Coronary artery (tissue), 2 donors: ENCODE measurements around the gene ERGIC3.

ENCODE experiments used
- DNase-seq: peaks from one replicate; pipeline ENCODE4 v3.0.0-alpha.2; 2017; ENCODE audit warnings: low spot score
- H3K27ac ChIP-seq, 2 donors: fragments of 200-600 bp; sonication (generic); one replicate each; pipeline ENCODE4 v1.5.1; 2016 to 2019
- H3K4me3 ChIP-seq: fragments of 200-600 bp; sonication (generic); 2 replicates; pipeline ENCODE4 v1.5.1; 2016; ENCODE audit warnings: mild to moderate bottlenecking, moderate library complexity
- TF ChIP-seq, protein P1 (sequence below): fragments of 200-600 bp; sonication (generic); IDR thresholded peaks from one replicate; pipeline ENCODE4 v1.5.1; 2019; ENCODE audit warnings: antibody characterized with exemption

The ERGIC3 gene

DNA sequence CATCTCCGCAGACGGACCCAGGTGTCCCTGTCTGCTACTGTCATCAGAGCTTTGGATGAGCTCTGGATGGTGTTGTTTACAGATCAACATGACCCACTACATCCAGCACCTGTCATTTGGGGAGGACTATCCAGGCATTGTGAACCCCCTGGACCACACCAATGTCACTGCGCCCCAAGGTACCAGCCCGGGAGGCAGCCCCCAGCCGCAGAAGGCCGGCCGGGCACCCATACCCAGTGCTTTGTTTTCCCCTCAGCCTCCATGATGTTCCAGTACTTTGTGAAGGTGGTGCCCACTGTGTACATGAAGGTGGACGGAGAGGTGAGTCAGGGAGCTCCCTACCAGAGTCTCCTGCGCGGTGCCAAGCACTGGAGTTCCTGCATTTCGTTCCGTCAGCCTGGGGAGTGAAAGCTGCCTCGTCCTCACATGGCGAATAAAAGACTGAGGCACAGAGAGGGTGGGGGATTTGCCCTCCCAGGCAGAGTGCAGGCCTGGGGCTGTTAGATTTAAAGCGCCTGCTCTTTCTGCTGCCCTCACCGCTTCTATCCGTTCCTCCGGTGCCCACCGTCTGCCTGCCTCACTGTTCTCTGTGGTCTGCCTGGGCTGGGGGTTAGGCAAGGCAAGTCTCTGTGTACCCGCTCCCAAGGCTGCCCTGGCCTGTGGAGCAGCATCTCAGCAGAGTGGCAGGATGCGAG lies 14.2 kb downstream of the ERGIC3 start:
- no peak overlapping the region for H3K27ac ChIP-seq
- TF ChIP-seq, protein P1, sequence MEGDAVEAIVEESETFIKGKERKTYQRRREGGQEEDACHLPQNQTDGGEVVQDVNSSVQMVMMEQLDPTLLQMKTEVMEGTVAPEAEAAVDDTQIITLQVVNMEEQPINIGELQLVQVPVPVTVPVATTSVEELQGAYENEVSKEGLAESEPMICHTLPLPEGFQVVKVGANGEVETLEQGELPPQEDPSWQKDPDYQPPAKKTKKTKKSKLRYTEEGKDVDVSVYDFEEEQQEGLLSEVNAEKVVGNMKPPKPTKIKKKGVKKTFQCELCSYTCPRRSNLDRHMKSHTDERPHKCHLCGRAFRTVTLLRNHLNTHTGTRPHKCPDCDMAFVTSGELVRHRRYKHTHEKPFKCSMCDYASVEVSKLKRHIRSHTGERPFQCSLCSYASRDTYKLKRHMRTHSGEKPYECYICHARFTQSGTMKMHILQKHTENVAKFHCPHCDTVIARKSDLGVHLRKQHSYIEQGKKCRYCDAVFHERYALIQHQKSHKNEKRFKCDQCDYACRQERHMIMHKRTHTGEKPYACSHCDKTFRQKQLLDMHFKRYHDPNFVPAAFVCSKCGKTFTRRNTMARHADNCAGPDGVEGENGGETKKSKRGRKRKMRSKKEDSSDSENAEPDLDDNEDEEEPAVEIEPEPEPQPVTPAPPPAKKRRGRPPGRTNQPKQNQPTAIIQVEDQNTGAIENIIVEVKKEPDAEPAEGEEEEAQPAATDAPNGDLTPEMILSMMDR: no peak
- no peak overlapping the region for H3K4me3 ChIP-seq
- DNase-seq: no peak

DNA sequence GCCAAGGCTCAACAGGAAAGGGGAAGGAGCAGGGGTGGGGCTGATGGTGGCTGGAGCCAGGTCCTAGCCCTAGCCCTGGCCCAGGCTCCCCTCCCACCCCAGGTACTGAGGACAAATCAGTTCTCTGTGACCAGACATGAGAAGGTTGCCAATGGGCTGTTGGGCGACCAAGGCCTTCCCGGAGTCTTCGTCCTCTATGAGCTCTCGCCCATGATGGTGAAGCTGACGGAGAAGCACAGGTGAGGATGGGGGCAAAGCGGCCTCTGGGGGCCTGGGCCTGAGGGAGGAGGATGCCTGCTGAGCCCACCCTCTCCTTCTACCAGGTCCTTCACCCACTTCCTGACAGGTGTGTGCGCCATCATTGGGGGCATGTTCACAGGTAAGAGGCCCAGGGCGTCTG lies 15.0 kb downstream of the ERGIC3 start:
- no peak overlapping the region for H3K4me3 ChIP-seq
- TF ChIP-seq, protein P1: no peak
- no peak overlapping the region for H3K27ac ChIP-seq
- DNase-seq: no peak

DNA sequence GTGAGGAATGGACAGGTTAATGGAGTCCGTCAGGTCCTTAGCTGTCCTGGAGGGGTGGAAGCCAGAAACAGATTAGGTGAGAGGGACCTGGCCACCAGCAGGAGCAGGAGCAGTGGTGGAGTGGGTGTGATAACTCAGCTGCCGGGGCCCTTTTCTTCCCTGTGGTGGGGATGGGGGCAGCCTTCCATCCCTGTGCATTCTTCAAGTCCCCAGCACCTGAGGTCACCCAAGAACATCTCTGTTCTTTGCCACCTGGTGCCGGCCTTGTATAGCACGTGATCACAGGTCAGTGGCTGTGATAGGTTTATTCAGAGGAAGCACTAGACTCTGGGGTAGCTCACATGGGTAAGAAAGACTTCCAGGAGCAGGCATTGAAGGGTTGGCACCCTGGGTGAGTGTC lies 16.6 kb downstream of the ERGIC3 start:
- DNase-seq: no peak
- H3K4me3 ChIP-seq: no peak overlapping the region
- TF ChIP-seq, protein P1: no peak

DNA sequence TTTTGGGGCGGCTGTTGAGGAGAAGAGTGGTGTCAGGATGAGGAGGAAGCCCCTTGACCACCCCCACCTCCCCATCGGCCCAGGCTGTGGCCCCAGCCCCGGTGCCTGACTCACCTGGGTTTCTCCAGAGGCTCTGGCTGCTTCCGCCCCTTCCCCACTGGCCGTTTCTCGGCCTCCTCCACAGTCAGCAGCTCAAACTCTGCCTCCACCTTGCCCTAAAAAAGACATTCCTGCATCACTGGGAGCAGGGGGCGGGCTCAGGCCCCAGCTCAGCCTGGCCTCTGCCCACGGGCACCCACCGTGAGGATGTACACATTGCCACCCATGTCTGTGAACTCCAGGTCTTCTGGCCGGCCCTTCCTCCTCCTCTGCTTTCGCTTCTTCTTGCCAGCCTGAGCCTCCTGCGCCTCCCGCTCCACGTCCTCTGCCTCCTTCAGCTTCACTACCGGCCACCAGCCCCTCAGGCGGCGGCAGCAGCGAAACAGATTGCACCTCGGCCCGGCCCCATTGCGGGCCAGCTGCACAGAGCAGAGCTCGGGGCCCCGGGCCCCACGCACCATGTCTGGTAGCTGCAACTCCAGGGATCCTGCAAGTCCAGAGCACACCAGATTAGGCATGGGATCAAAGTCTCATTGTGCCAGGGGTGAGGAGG lies 17.3 kb downstream of the ERGIC3 start:
- Histone ChIP-seq H3K4me3 (no peak overlapping the region), H3K27ac (no peak overlapping the region)
- DNase-seq: no peak
- TF ChIP-seq, protein P1: no peak

More for the DNA sequence above, 16.6 kb downstream of the ERGIC3 start:
- no peak overlapping the region for H3K27ac ChIP-seq

DNA sequence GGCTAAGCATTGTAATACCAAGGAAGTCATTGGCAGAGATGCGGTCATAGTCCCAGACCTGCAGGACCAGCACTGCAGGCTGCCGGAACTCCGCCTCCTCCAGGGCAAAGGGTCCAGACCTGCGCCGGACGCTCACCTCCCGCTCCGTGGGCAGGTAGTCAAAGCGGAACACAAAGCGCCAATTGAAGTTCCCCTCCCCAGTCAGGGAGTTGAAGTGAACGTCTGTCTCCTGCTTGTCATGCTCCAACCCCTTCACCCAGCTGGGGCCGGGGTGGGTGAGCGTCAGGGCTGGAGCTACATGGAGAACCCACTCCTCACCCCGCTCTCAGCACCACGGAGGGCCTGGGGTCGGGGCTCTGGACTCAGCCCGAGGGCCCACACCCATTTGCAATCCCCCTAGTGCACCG lies 18.2 kb downstream of the ERGIC3 start:
- Histone ChIP-seq H3K4me3 (no peak overlapping the region), H3K27ac (no peak overlapping the region)
- TF ChIP-seq, protein P1: no peak
- DNase-seq: no peak

DNA sequence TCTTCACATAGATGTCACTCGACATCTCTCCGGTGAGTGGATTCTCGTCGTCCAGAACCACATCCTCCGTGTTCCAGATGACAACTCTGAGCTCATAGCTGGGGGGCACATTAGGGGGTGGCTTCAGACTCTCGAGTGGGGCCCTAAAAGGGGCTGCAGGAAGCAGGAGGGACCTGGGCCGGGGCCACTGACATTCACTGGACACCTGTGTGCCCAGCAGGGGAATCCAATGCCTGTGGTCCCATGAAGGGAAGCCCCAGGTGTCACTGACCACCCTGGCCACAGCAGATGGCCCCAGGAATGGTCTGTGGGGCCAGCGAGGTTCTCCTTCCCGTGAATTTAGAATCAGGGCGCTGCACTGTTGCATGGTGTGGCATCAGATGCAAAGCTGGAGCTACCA lies 18.7 kb downstream of the ERGIC3 start:
- TF ChIP-seq, protein P1: no peak
- DNase-seq: no peak
- Histone ChIP-seq H3K4me3 (no peak overlapping the region), H3K27ac (no peak overlapping the region)

DNA sequence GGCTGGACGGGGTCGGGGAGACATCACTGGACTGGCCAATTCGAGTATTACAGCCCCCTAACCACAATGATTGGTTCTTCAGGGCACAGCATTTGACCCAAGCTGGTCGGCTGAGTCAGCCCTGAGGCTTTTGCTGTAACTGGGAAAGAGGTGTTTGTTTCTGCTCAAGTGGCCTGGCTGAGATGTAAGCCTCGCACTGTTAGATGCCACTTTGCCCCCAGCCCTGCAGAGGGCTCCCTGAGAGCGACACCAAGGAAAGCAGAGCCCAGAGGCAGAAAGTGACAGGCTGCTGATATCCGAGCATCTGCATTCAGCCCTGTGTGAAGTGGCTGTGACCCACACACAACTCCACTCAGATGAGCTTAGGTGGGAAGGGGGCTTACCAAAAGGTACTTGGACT lies 19.4 kb downstream of the ERGIC3 start:
- H3K4me3 ChIP-seq: no peak overlapping the region
- TF ChIP-seq, protein P1: no peak
- DNase-seq: no peak
- H3K27ac ChIP-seq: no peak overlapping the region
